Spleen (tissue), 13 donors: Measurements from ENCODE around the gene MSANTD2. TPM values are rescaled to one million over a fixed set of nuclear protein-coding genes. Genes with fewer than 3 reads are reported as not detected.

Experiments used
- DNase-seq: peaks from one replicate; pipeline ENCODE4 v3.0.0-alpha.2; 2020
- H3K27ac ChIP-seq, 8 donors: fragments of 200-600 bp; sonication (generic) in 7 of 8; 1 replicate in 4 of 8; 2 replicates in 4 of 8; pipeline versions ENCODE4 v1.5.0 to v1.8.0; 2016 to 2021; ENCODE audit warnings: inconsistent platforms in 4 of 8, mild to moderate bottlenecking in 4 of 8, moderate library complexity in 1 of 8
- H3K27me3 ChIP-seq, 7 donors: fragments of 200-600 bp; sonication (generic) in 6 of 7; replicated peaks in 1 of 7; 1 replicate in 4 of 7; 2 replicates in 3 of 7; pipeline versions ENCODE4 v1.5.0 to v1.8.0; 2016 to 2021; ENCODE audit warnings: inconsistent platforms in 3 of 7, mild to moderate bottlenecking in 1 of 7
- H3K36me3 ChIP-seq, 6 donors: fragments of 200-600 bp; sonication (generic) in 5 of 6; 1 replicate in 4 of 6; 2 replicates in 2 of 6; pipeline versions ENCODE4 v1.5.0 to v1.8.0; 2016 to 2021; ENCODE audit warnings: inconsistent platforms in 2 of 6
- H3K4me1 ChIP-seq, 6 donors: fragments of 200-600 bp; sonication (generic) in 5 of 6; 1 replicate in 3 of 6; 2 replicates in 3 of 6; pipeline versions ENCODE4 v1.5.0 to v1.8.0; 2016 to 2021; ENCODE audit warnings: inconsistent platforms in 3 of 6
- H3K4me3 ChIP-seq, 8 donors: fragments of 200-600 bp; sonication (generic) in 7 of 8; 1 replicate in 4 of 8; 2 replicates in 4 of 8; pipeline versions ENCODE4 v1.5.0 to v1.8.0; 2016 to 2021; ENCODE audit warnings: inconsistent platforms in 4 of 8, mild to moderate bottlenecking in 4 of 8, moderate library complexity in 2 of 8
- H3K9me3 ChIP-seq, 8 donors: fragments of 200-600 bp; sonication (generic) in 7 of 8; 1 replicate in 4 of 8; 2 replicates in 4 of 8; pipeline versions ENCODE4 v1.5.0 to v1.8.0; 2016 to 2021; ENCODE audit warnings: inconsistent platforms in 4 of 8
- CTCF ChIP-seq, 11 experiments: fragments of 200-600 bp in 7 of 11; fragments of 450-650 bp in 4 of 11; sonication (generic) in 4 of 11; IDR thresholded peaks in 8 of 11; conservative IDR thresholded peaks in 3 of 11; 1 replicate in 7 of 11; 2 replicates in 4 of 11; pipeline versions ENCODE4 v1.4.0 to v1.8.0; 2016 to 2021; ENCODE audit warnings: antibody characterized with exemption in 11 of 11, inconsistent platforms in 4 of 11, mild to moderate bottlenecking in 1 of 11
- POLR2A ChIP-seq, 3 donors: fragments of 450-650 bp; IDR thresholded peaks; one replicate each; pipeline ENCODE4 v1.5.1; 2017; ENCODE audit warnings: antibody characterized with exemption in 3 of 3, mild to moderate bottlenecking in 1 of 3
- POLR2AphosphoS5 ChIP-seq, 3 donors: sonication (generic); formaldehyde crosslinking; IDR thresholded peaks; one replicate each; pipeline ENCODE4 v1.5.1; 2017; ENCODE audit warnings: antibody characterized with exemption in 3 of 3
- WGBS, 5 donors: extraction: QIAGEN DNeasy Blood & Tissue Kit in 3 of 5; methylation state at CpG; one replicate each; pipeline versions ENCODE4 v1.1.5 to v1.1.7; 2013 to 2018; 5-methylcytosine and 5-hydroxymethylcytosine counted together
- intact Hi-C: fragments of 100-400 bp; cut with DNase I; formaldehyde crosslinking; loops from one replicate; pipeline ENCODE4 v1.15.0; 2023; ENCODE audit warnings: low total_unique reads
- long read RNA-seq, 2 donors: transcript quantifications; one replicate each; lab custom pipeline, GENCODE V29; 2026
- polyA plus RNA-seq, 3 donors: library from polyadenylated mRNA; stranded (reverse); fragments of 200-250 nt; gene quantifications; one replicate each; pipeline ENCODE4 v1.2.1, GENCODE V29; 2013
- total RNA-seq, 7 donors: library from RNA; depleted of rRNA in 3 of 7; stranded (reverse); fragments of >200 nt in 3 of 7; fragmentation: NEBNext Ultra II Directional in 4 of 7; extraction: Animal tissue kit (Norgen Biotek cat#: 25700) in 4 of 7; gene quantifications; one replicate each; pipeline versions ENCODE4 v1.1.0 to v1.2.1, GENCODE V29; 2016 to 2021
- donor health status: healthy with polysubstance abuse.
- donor health status: DM: no; HTN: no; CAD: no; lungs with moderate emphysema.
- donor health status: DM: no; HTN: no; CAD: no.
- donor health status: Bipolar disorder and iron deficiency.
- donor health status: healthy.
- donor health status: DM: no; HTN: no; CAD: no.
- donor health status: DM: yes; HTN: yes; CAD: no.

MSANTD2 gene
- total RNA-seq (10 to 100 TPM; 16.5 to 25.8 (median 19.3) TPM), polyA plus RNA-seq (10 to 100 TPM in 2 of 3 donors, 1 to 10 TPM in 1; 9.5 to 17.6 (median 13.8) TPM)
- long read RNA-seq, donor 1, partial matches to known transcripts, result 0 of 2 reads
- long read RNA-seq, donor 1, other reads (novel, unspliced or antisense), result 0 of 2 reads
- long read RNA-seq, donor 2, partial matches to known transcripts, result 0 of 2 reads
- long read RNA-seq, donor 2, other reads (novel, unspliced or antisense), result 0 of 2 reads

- H3K9me3 ChIP-seq, result no peaks in the 10 kb centered on the region
- peaks cover 12 to 52% (median 39%) of the 10 kb centered on the region in 6 donors for H3K4me1 ChIP-seq
- peak within 1 kb of the TSS; percentile 65 to 99 (median 96) for H3K4me3 ChIP-seq
- DNase-seq, result peak; percentile 97
- peak within 1 kb of the TSS; percentile 97 to 100 (median 98) for H3K27ac ChIP-seq
- peaks cover 0 to 6% (median 0%) of the 10 kb centered on the region in 7 donors for H3K27me3 ChIP-seq
- TF ChIP-seq CTCF (IDR thresholded peaks at IDR 0.05 in 8 of 11, conservative IDR thresholded peaks at IDR 0.05 in 3 of 11), result peak in 2 of 11 experiments; percentile 14 to 18
- TF ChIP-seq POLR2AphosphoS5 (IDR thresholded peaks at IDR 0.05), result peak; percentile 94 to 97 (median 96)
- TF ChIP-seq POLR2A (IDR thresholded peaks at IDR 0.05), result peak in 1 of 3 donors; percentile 74
- H3K36me3 ChIP-seq, result peaks cover 0 to 3% (median under 1%) of the 10 kb centered on the region in 6 donors
- 0 to 2% (median 0%) methylated on average over 21 to 62 of the region's 62 CpGs for WGBS, 5 donors
- intact Hi-C loops, result no loop called here
Observed at GRCh38 chr11:124800226-124800929, at the start of gene MSANTD2. TSS of gene MSANTD2 (minus strand) at chr11:124800406. CDS start at chr11:124800380, 26 bp downstream.

- 13 to 23% (median 16%) methylated on average over 11 of the region's 11 CpGs for WGBS, 5 donors
Observed at GRCh38 chr11:124846070-124846673, 46.0 kb upstream of the MSANTD2 start.

GRCh38 chr11:124844664-124845079 is 44.5 kb upstream of the MSANTD2 start:
- peaks cover 1 to 34% (median 15%) of the 10 kb centered on the region in 6 donors for H3K4me1 ChIP-seq
- TF ChIP-seq POLR2A (IDR thresholded peaks at IDR 0.05) (no peak), CTCF (IDR thresholded peaks at IDR 0.05 in 8 of 11, conservative IDR thresholded peaks at IDR 0.05 in 3 of 11) (no peak), POLR2AphosphoS5 (IDR thresholded peaks at IDR 0.05) (peak in 1 of 3 donors; percentile 10)
- no peaks in the 10 kb centered on the region for H3K36me3 ChIP-seq
- DNase-seq, result no peak
- no peak overlapping the region for H3K4me3 ChIP-seq
- no peaks in the 10 kb centered on the region for H3K9me3 ChIP-seq
- peaks cover 13 to 100% (median 95%) of the 10 kb centered on the region in 7 donors for H3K27me3 ChIP-seq
- intact Hi-C loops, result no loop called here
- WGBS, 5 donors, result 11 to 22% (median 13%) methylated on average over 8 of the region's 8 CpGs
- H3K27ac ChIP-seq, result no peak overlapping the region

More at GRCh38 chr11:124846070-124846673, 46.0 kb upstream of the MSANTD2 start:
- H3K36me3 ChIP-seq, result no peaks in the 10 kb centered on the region
- H3K4me3 ChIP-seq, result no peak overlapping the region
- no peak for TF ChIP-seq POLR2AphosphoS5 (IDR thresholded peaks at IDR 0.05)
- TF ChIP-seq POLR2A (IDR thresholded peaks at IDR 0.05), result no peak
- H3K4me1 ChIP-seq, result peaks cover 0 to 27% (median 12%) of the 10 kb centered on the region in 6 donors
- intact Hi-C loops, result no loop called here
- no peak for DNase-seq
- no peaks in the 10 kb centered on the region for H3K9me3 ChIP-seq
- no peak overlapping the region for H3K27ac ChIP-seq
- peaks cover 13 to 100% (median 90%) of the 10 kb centered on the region in 7 donors for H3K27me3 ChIP-seq

- intact Hi-C loops, result no loop called here
Observed at GRCh38 chr11:124843616-124843910, 43.4 kb upstream of the MSANTD2 start.

More at GRCh38 chr11:124843616-124843910, 43.4 kb upstream of the MSANTD2 start:
- WGBS, 5 donors, result 8 to 24% (median 11%) methylated on average over 8 of the region's 8 CpGs
- Histone ChIP-seq H3K9me3 (no peaks in the 10 kb centered on the region), H3K4me1 (peaks cover 9 to 45% (median 25%) of the 10 kb centered on the region in 6 donors), H3K27me3 (peaks cover 19 to 100% (median 95%) of the 10 kb centered on the region in 7 donors), H3K4me3 (no peak overlapping the region), H3K36me3 (no peaks in the 10 kb centered on the region), H3K27ac (no peak overlapping the region)
- no peak for DNase-seq
- no peak for TF ChIP-seq POLR2AphosphoS5 (IDR thresholded peaks at IDR 0.05)
